Ectodermal cell (in vitro differentiated cells): ENCODE measurements around the gene PRAMEF11.
"Not testable (repeated sequence)": the region's sequence is repeated elsewhere in the genome, so short reads cannot be mapped to it uniquely, and the experiment has no call there.

ENCODE experiments used
- H3K27ac ChIP-seq: 2 replicates; pipeline ENCODE4 v1.7.0; 2013; ENCODE audit warnings: mild to moderate bottlenecking, low read depth, low read length; ENCODE audit not compliant: insufficient read depth, poor library complexity, severe bottlenecking
- H3K27me3 ChIP-seq: 2 replicates; pipeline ENCODE4 v1.7.0; 2013; ENCODE audit warnings: mild to moderate bottlenecking, low read length; ENCODE audit not compliant: insufficient read depth, control insufficient read depth, poor library complexity, severe bottlenecking
- H3K36me3 ChIP-seq: one replicate; pipeline ENCODE4 v1.7.0; 2013; ENCODE audit warnings: low read length; ENCODE audit not compliant: control insufficient read depth, insufficient read depth
- H3K4me1 ChIP-seq: one replicate; pipeline ENCODE4 v1.7.0; 2013; ENCODE audit warnings: low read length; ENCODE audit not compliant: control insufficient read depth, insufficient read depth
- H3K4me3 ChIP-seq: 2 replicates; pipeline ENCODE4 v1.7.0; 2013; ENCODE audit warnings: low read depth, low read length, control low read depth; ENCODE audit not compliant: insufficient read depth
- H3K9me3 ChIP-seq: 2 replicates; pipeline ENCODE4 v1.7.0; 2013; ENCODE audit warnings: mild to moderate bottlenecking, low read length, moderate library complexity; ENCODE audit not compliant: control insufficient read depth
- WGBS, 2 experiments: methylation state at CpG; one replicate each; pipeline ENCODE4 v1.1.7; 2013; ENCODE audit warnings: missing lambda C conversion rate in 2 of 2; 5-methylcytosine and 5-hydroxymethylcytosine counted together

The PRAMEF11 gene

GRCh38 chr1:12809933-12810332 lies 21.3 kb downstream of the PRAMEF11 start:
- Histone ChIP-seq H3K36me3 (no peaks in the 10 kb centered on the region), H3K4me1 (no peaks in the 10 kb centered on the region), H3K4me3 (no peak overlapping the region), H3K27me3 (no peaks in the 10 kb centered on the region), H3K27ac (no peak overlapping the region), H3K9me3 (peaks cover 2% of the 10 kb centered on the region)
- WGBS, 2 experiments, result 70 to 75% methylated on average over 1 of the region's 1 CpG

- Histone ChIP-seq H3K4me3 (no peak overlapping the region), H3K27me3 (no peaks in the 10 kb centered on the region), H3K9me3 (peaks cover 2% of the 10 kb centered on the region), H3K4me1 (no peaks in the 10 kb centered on the region), H3K27ac (no peak overlapping the region), H3K36me3 (no peaks in the 10 kb centered on the region)
- 78 to 89% methylated on average over 2 of the region's 2 CpGs for WGBS, 2 experiments
These were observed 31.5 kb downstream of the PRAMEF11 start for GRCh38 chr1:12799730-12800129.

DNA sequence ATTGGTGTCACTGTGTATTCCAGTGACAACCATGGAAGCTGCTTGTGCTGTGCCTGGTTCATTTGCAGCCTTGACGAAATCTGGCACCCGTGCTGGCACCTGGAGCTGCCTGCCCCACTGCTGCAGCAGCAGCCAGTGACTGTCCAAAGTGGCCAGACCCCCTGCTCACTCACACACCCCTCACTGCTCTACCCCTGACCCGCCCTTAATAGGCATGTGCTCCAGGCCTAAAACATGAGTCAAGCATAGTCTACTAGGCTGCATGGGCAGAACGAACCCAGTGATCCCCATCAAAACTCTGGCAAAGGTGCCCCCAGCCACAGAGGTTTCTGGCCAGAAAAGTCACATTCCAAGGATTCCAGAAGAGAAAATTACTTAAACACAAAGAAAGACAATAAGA lies 32.3 kb downstream of the PRAMEF11 start:
- Histone ChIP-seq H3K4me1 (no peaks in the 10 kb centered on the region), H3K9me3 (peaks cover 2% of the 10 kb centered on the region), H3K27me3 (no peaks in the 10 kb centered on the region), H3K4me3 (no peak overlapping the region), H3K27ac (no peak overlapping the region), H3K36me3 (no peaks in the 10 kb centered on the region)
- WGBS, 2 experiments, result 64 to 68% methylated on average over 4 of the region's 4 CpGs

DNA sequence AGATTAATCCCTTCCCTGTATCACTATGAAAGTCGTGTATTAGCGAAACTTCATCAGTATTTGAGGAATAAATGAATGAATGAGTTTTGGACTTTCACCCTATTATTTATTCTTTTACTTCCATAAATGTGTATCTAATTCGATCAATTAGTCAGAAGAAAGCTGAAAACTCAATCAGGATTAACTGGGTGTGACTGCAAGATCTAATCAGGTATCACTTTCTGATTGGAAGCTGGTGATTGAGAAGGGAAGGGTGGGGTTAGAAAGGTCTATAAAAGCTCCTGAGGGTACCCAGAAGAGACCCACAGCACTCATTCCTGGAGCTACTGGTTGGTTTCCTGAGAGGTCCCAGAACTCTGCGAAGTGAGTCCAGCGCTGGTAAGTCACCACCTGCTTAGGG lies 40.1 kb downstream of the PRAMEF11 start, which contains the start of gene PRAMEF1:
Gene PRAMEF1 (plus strand): TSS at position 301 of the 400 bp plus-strand sequence. CDS start 1,831 bp downstream, outside the sequence.
- 88% methylated on average over 2 of the region's 5 CpGs; no CpG with 5 or more reads in 1 of the 2 experiments for WGBS, 2 experiments
- H3K9me3 ChIP-seq, H3K27ac ChIP-seq, H3K4me1 ChIP-seq, H3K4me3 ChIP-seq, H3K27me3 ChIP-seq, H3K36me3 ChIP-seq: not testable (repeated sequence)

DNA sequence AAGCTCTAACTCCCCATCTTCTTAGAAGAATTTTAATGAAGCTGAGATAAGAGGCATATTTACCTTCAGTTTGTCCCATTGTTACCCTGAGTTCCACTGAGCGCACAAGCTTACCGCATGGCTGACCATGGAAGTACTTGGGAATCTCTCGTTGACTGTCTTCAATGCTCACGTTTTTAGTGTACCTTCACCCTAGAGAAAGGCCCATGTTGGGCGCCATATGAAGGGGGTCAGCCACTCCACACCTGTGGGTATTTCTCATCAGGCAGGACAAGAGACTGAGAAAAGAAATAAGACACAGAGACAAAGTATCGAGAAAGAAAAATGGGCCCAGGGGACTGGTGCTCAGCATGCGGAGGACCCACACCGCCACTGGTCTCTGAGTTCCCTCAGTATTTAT lies 46.5 kb downstream of the PRAMEF11 start:
- H3K27me3 ChIP-seq, H3K27ac ChIP-seq, H3K36me3 ChIP-seq, H3K4me1 ChIP-seq, H3K9me3 ChIP-seq, H3K4me3 ChIP-seq: not testable (repeated sequence)
- 93 to 95% methylated on average over 6 to 7 of the region's 8 CpGs for WGBS, 2 experiments

DNA sequence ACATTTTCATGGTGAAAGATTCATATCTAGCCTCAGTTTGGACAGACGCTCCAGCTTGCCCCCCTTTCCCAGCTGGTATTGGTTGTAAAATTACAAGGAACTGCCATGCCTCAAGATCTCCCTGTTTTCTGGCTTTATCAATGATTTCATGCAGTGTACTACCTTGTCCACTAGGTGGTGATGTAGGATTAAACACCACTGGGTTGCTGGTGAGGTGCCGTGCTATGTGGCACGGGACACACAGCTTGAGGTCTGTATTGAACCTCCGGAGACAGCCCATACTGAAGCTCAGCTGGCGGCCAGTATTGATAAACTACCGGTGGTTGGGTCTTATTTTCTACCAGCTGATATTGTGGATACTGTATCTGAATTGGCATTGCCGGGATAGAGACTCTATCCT lies 47.4 kb downstream of the PRAMEF11 start:
- WGBS, 2 experiments, result 48 to 57% methylated on average over 6 of the region's 7 CpGs
- H3K4me3 ChIP-seq, H3K9me3 ChIP-seq: not testable (repeated sequence)

DNA sequence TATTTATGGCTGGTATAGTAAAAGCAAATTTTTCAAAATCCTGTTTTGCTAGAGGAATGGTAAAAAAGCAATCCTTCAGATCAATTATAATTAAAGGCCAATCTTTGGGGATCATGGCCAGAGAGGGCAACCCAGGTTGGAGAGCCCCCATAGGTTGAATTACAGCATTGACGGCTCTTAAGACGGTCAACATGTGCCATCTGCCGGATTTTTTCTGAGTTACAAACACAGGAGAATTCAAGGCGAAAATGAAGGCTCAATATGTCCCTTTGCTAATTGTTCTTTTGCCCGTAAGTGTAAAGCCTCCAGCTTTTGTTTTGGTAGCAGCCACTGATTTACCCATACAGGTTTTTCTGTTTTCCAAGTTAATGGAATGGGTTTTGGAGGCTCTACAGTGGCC lies 49.7 kb downstream of the PRAMEF11 start:
- not testable (repeated sequence) for H3K4me3 ChIP-seq, H3K9me3 ChIP-seq, H3K27me3 ChIP-seq, H3K27ac ChIP-seq, H3K36me3 ChIP-seq, H3K4me1 ChIP-seq
- WGBS, 2 experiments, result 31 to 36% methylated on average over 3 of the region's 5 CpGs

More for the DNA sequence above, 47.4 kb downstream of the PRAMEF11 start:
- not testable (repeated sequence) for H3K27me3 ChIP-seq, H3K4me1 ChIP-seq, H3K36me3 ChIP-seq, H3K27ac ChIP-seq

DNA sequence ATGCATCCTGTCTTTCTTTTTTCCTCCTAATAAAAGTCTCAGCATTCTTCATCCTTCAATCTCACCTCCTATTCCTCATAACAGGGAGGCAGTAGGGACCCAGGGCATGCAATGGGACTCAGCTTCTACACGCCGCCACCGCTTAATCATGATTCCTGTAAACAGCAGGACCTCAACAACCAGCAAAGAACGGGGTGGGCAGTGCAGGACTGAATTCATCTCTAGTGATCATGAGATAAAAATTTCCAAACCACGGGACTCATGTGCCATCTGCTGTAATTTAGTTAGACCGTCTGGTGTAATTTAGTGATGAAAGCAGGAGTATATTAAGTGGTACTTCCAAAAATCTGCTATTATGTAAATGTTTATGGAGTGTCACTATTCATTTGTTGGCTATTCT lies 52.3 kb downstream of the PRAMEF11 start:
- Histone ChIP-seq H3K27ac (no peak overlapping the region), H3K27me3 (no peaks in the 10 kb centered on the region), H3K36me3 (no peaks in the 10 kb centered on the region), H3K4me1 (no peaks in the 10 kb centered on the region), H3K4me3 (no peak overlapping the region), H3K9me3 (no peaks in the 10 kb centered on the region)
- 89 to 92% methylated on average over 6 of the region's 6 CpGs for WGBS, 2 experiments

- Histone ChIP-seq H3K4me1 (no peaks in the 10 kb centered on the region), H3K36me3 (no peaks in the 10 kb centered on the region), H3K4me3 (no peak overlapping the region), H3K9me3 (no peaks in the 10 kb centered on the region), H3K27me3 (no peaks in the 10 kb centered on the region), H3K27ac (no peak overlapping the region)
- WGBS, 2 experiments, result 95 to 99% methylated on average over 4 of the region's 4 CpGs
These were observed 53.1 kb downstream of the PRAMEF11 start for GRCh38 chr1:12778061-12778460.

DNA sequence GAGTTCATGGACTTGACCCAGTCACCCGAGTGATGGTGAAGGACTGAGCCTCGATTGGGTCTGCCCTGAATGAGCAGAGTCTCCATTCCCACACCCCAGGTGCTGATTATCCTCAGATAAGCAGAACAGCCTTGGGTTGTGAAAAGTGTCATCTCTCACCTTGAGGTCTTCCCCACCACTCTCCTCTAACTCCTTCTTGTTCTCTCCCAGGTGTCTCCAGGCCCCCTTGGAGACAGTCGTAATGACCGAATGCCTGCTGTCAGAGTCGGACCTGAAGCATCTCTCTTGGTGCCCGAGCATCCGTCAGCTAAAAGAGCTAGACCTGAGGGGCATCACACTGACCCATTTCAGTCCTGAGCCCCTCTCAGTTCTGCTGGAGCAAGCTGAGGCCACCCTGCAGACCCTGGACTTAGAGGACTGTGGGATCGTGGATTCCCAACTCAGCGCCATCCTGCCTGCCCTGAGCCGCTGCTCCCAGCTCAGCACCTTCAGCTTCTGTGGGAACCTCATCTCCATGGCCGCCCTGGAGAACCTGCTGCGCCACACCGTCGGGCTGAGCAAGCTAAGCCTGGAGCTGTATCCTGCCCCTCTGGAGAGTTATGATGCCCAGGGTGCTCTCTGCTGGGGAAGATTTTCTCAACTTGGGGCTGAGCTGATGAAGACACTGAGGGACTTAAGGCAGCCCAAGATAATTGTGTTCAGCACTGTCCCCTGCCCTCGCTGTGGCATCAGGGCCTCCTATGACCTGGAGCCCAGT lies 54.2 kb downstream of the PRAMEF11 start:
- H3K4me1 ChIP-seq, result no peaks in the 10 kb centered on the region

More for the DNA sequence above, 54.2 kb downstream of the PRAMEF11 start:
- Histone ChIP-seq H3K4me3 (no peak overlapping the region), H3K9me3 (no peaks in the 10 kb centered on the region), H3K27me3 (no peaks in the 10 kb centered on the region), H3K27ac (no peak overlapping the region), H3K36me3 (no peaks in the 10 kb centered on the region)
- 93 to 95% methylated on average over 15 of the region's 15 CpGs for WGBS, 2 experiments
